GM12892 (cell line): ENCODE results near the gene ZSCAN21.

Experiments used
- DNase-seq: peaks from one replicate; pipeline ENCODE4 v3.0.0; 2011; ENCODE audit not compliant: insufficient read length
- FAIRE-seq: peaks from 2 replicates; lab custom pipeline; 2011; peaks lifted over from hg19 to GRCh38; lab: Jason Lieb, UNC
- POLR2A ChIP-seq: IDR thresholded peaks from 2 replicates; pipeline ENCODE4 v1.6.1; 2011; ENCODE audit warnings: low read depth, low read length, control low read depth
- POLR2AphosphoS5 ChIP-seq: IDR thresholded peaks from 2 replicates; pipeline ENCODE4 v1.6.1; 2011; ENCODE audit warnings: low read depth, low read length, control low read depth
- TAF1 ChIP-seq: IDR thresholded peaks from 2 replicates; pipeline ENCODE4 v1.6.1; 2011; ENCODE audit warnings: low read depth, mild to moderate bottlenecking, control low read depth, low read length, borderline replicate concordance

Gene ZSCAN21

GRCh38 chr7:100034871-100035510 is 14.6 kb upstream of the ZSCAN21 start:
- FAIRE-seq (no peak), DNase-seq (no peak)
- TF ChIP-seq TAF1 (no peak), POLR2AphosphoS5 (no peak), POLR2A (no peak)

DNA sequence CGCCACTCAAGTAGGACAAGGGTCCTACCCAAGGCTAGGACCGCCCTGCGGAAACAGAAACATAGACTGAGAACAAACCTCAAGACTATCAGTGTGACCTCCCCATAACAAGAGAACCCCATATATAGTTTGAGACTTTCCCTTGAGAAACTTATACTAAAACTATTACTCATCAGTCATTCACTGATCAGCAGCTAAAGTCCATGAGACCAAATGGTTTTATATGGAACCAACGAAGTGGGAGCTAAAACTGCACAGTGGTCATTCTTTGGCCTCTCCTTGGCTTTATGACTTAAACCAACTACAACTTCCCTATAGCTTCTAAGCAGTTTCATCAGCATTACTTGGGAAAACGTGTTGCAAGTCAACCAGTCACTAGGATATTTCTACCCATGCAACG is 13.7 kb upstream of the ZSCAN21 start:
- TF ChIP-seq TAF1 = no peak
- DNase-seq = no peak
- no peak for FAIRE-seq

DNA sequence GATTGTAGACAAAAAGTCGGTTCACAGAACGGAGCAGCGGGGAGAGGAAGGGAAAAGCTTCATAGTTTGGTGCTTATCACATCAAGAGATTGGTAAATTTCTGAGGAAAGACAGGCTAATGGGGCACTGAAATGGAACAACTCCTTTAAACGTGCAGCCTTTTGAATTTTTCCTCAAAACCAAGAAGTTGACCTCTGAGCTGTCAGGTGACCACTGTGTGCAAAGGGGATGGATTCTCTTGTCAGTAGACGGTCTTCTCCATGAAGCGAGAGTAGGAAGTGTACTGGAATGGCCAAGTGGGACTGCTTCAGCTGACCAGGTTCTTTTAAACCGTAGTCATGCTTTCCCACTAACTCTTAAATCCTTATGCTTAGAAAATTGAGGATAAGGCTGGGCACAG is 11.2 kb upstream of the ZSCAN21 start:
- TF ChIP-seq POLR2AphosphoS5 (no peak), POLR2A (no peak)
- no peak for FAIRE-seq
- no peak for DNase-seq

DNA sequence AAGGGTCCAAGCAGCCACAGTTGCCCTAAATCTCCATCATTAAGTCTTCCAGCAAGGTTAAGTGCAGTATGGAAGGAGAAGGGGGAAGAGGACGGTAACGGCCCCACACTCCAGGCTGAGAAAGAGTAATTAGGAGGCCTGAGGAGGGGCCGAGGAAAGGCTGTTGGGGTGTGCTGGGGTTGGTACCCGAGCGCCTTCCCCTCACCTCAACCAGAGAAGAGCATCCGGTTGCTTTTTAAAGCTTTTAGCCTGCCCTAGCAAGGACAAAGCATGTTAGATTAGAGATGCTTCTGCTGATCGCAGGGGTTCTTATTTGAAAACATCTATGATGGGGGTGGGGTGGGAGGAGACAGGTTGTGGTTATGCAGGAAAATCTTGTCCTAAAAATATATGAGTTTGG is 9.0 kb upstream of the ZSCAN21 start:
- DNase-seq = no peak
- TF ChIP-seq POLR2AphosphoS5 (no peak), TAF1 (no peak), POLR2A (no peak)
- no peak for FAIRE-seq

- FAIRE-seq (no peak), DNase-seq (no peak)
- TF ChIP-seq POLR2A = no peak
- TF ChIP-seq POLR2AphosphoS5 = no peak
- TF ChIP-seq TAF1 = no peak
Observed at GRCh38 chr7:100044718-100045117, 4.9 kb upstream of the ZSCAN21 start.

DNA sequence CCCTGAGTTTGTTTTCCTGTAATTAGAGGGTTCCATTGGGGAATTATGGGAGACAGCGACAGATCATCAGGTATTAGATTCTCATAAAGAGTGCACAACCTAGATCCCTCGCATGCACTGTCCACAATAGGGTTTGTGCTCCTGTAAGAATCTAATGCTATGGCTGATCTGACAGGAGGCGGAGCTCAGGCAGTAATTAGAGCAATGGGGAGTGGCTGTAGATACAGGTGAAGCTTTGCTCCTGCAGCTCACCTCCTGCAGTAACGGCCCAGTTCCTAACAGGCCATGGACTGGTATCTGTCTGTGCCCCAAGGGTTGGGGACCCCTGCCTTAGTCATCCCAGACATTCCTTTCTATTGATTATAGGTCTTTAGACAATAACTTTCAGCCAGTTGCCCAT is 894 bp upstream of the ZSCAN21 start:
- FAIRE-seq (no peak), DNase-seq (no peak)
- TF ChIP-seq TAF1 = no peak
- no peak for TF ChIP-seq POLR2AphosphoS5
- no peak for TF ChIP-seq POLR2A

DNA sequence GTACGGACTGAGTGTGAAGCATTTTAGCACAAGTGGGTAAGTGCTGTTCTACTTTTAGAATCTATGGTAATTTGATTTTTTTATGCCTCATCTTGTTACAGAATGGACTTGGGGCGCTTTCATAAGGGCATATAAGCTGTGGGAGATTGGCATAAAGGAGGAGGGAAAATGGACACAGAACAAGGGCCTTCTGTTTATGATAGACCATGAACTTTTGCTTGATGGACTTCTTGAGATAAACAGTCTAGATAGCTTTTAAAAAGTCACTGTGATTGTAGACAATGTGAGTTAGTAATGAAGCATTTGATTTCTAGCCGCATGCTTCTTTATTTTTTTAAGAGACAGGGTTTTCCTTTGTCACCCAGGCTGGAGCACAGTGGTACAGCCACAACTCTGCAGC is 2.0 kb downstream of the ZSCAN21 start:
- FAIRE-seq = no peak
- no peak for DNase-seq
- no peak for TF ChIP-seq POLR2A
- TF ChIP-seq TAF1 = no peak
- no peak for TF ChIP-seq POLR2AphosphoS5

DNA sequence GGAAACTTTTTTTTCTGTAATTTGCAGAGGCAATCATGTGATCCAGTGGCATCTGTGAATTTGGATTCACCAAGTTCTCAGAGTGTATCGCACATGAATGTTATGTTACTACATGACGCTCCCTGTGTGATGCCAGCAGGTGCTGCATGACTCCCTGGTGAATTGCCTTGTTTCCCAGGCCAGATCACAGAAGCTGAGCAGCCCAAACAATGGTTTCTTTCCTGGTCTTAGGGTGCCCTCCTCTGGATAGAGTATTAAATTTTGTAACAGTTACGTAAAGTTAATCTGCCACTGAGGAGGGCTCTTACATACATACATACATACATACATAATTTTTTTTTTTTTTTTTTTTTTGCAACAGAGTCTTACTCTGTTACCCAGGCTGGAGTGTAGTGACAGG is 3.6 kb downstream of the ZSCAN21 start:
- DNase-seq (peak; percentile 19), FAIRE-seq (no peak)
- TF ChIP-seq TAF1 = no peak
- no peak for TF ChIP-seq POLR2AphosphoS5
- TF ChIP-seq POLR2A = no peak

GRCh38 chr7:100057006-100057405 is 7.4 kb downstream of the ZSCAN21 start:
- no peak for FAIRE-seq
- TF ChIP-seq POLR2AphosphoS5 = no peak
- no peak for TF ChIP-seq POLR2A
- no peak for TF ChIP-seq TAF1
- no peak for DNase-seq

GRCh38 chr7:100059251-100059739 is 9.7 kb downstream of the ZSCAN21 start:
- no peak for TF ChIP-seq TAF1
- TF ChIP-seq POLR2A = no peak
- no peak for TF ChIP-seq POLR2AphosphoS5
- no peak for DNase-seq
- no peak for FAIRE-seq

DNA sequence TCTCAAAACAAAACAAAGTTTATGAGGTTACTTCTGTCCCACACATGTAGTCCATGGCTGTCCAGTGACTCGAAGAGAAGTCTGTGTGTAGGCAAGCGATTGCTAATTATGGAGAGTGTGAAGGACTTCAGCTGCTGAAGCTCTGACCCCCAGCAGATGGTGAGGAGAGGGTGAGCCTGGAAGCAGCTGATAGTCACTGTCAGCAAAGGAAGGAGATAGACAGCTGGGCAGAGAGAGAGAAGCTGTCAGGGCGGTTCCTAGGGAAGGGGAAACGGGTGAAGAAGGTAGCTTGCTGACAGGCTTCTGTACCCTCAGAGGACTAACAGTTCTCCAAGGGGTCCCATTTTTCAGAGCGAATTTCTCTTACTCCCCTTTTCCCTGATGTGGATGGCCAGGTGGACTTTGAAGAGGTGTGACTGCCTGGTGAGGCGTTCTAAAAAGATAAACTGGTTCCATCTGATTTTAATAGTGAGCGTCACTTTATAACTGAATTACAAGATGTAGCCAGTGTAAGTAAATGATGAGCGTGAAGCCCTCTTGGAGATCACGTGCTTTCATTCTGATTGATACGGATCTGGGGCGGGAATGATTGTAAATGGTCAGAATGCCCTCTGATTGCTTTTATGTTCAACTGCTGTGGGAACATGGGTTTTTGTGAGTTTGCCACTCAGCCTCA is 12.1 kb downstream of the ZSCAN21 start:
- TF ChIP-seq TAF1 = no peak
- TF ChIP-seq POLR2AphosphoS5 = no peak
- no peak for TF ChIP-seq POLR2A
- no peak for DNase-seq
- FAIRE-seq = no peak

- FAIRE-seq (no peak), DNase-seq (no peak)
- TF ChIP-seq POLR2A = no peak
- TF ChIP-seq POLR2AphosphoS5 = no peak
- no peak for TF ChIP-seq TAF1
Observed at GRCh38 chr7:100063376-100063775, 13.8 kb downstream of the ZSCAN21 start.

DNA sequence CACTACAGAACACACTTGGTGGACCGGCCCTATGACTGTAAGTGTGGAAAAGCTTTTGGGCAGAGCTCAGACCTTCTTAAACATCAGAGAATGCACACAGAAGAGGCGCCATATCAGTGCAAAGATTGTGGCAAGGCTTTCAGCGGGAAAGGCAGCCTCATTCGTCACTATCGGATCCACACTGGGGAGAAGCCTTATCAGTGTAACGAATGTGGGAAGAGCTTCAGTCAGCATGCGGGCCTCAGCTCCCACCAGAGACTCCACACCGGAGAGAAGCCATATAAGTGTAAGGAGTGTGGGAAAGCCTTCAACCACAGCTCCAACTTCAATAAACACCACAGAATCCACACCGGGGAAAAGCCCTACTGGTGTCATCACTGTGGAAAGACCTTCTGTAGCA is 14.6 kb downstream of the ZSCAN21 start:
- DNase-seq (no peak), FAIRE-seq (no peak)
- no peak for TF ChIP-seq POLR2A
- no peak for TF ChIP-seq POLR2AphosphoS5
- TF ChIP-seq TAF1 = no peak
